ENCODE measurements around the gene TPRG1L. TPM values are rescaled to one million over a fixed set of nuclear protein-coding genes. Genes with fewer than 3 reads are reported as not detected.

Gene TPRG1L
- total and polyA plus RNA-seq, 3 donors from 2014 or later: 30.6 to 40.9 (median 33.3) TPM

DNA sequence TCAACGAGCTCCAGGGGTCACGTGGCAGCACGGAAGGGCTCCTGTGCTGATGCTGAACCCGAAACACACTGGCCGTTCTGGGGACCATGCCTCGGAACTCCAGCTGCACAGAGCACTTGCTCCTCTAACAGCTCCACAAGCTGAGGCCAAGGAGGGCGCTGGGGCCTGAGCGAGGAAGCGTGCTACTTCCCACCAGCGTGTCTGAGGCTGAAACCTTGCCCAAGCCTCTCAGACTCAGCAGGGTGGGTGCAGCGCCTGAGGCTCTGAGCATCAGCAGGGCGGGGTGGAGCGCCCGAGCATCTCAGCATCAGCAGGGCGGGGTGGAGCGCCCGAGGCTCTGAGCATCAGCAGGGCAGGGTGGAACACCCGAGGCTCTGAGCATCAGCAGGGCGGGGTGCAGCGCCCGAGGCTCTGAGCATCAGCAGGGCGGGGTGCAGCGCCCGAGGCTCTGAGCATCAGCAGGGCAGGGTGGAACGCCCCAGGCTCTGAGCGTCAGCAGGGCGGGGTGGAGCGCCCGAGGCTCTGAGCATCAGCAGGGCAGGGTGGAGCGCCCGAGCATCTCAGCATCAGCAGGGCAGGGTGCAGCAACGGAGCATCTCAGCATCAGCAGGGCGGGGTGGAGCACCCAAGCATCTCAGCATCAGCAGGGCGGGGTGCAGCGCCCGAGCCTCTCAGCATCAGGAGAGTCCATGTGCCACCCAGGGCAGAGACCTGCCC lies 15.5 kb downstream of the TPRG1L start:
- intact Hi-C loops (cut with DNase I; ENCODE audit: low total_unique reads): no loop called here
- H3K4me3 ChIP-seq: no peak overlapping the region
- no peaks in the 10 kb centered on the region for H3K4me1 ChIP-seq
- no peaks in the 10 kb centered on the region for H3K27me3 ChIP-seq
- no peaks in the 10 kb centered on the region for H3K36me3 ChIP-seq (ENCODE audit: low read depth, missing control alignments)
- DNase-seq: no peak
- WGBS, 2 donors: 84 to 91% methylated on average over 12 to 36 of the region's 36 CpGs
- no peak for TF ChIP-seq CTCF (IDR thresholded peaks at IDR 0.05)
- TF ChIP-seq POLR2A (IDR thresholded peaks at IDR 0.05): no peak
- H3K9me3 ChIP-seq: no peaks in the 10 kb centered on the region
- no peak overlapping the region for H3K27ac ChIP-seq

- H3K4me1 ChIP-seq: no peaks in the 10 kb centered on the region
- 93 to 94% methylated on average over 22 to 26 of the region's 26 CpGs for WGBS, 2 donors
- TF ChIP-seq POLR2A (IDR thresholded peaks at IDR 0.05) (no peak), CTCF (IDR thresholded peaks at IDR 0.05) (no peak)
- no peak overlapping the region for H3K4me3 ChIP-seq
- intact Hi-C loops (cut with DNase I; ENCODE audit: low total_unique reads): no loop called here
- H3K36me3 ChIP-seq (ENCODE audit: low read depth, missing control alignments): no peaks in the 10 kb centered on the region
- H3K9me3 ChIP-seq: no peaks in the 10 kb centered on the region
- no peaks in the 10 kb centered on the region for H3K27me3 ChIP-seq
- no peak for DNase-seq
- no peak overlapping the region for H3K27ac ChIP-seq
Observed at GRCh38 chr1:3641046-3641760, 16.4 kb downstream of the TPRG1L start.

- H3K9me3 ChIP-seq: no peaks in the 10 kb centered on the region
- intact Hi-C loops (cut with DNase I; ENCODE audit: low total_unique reads): no loop called here
- no peaks in the 10 kb centered on the region for H3K4me1 ChIP-seq
- WGBS, 2 donors: 95% methylated on average over 11 of the region's 11 CpGs
- DNase-seq: no peak
- H3K36me3 ChIP-seq (ENCODE audit: low read depth, missing control alignments): no peaks in the 10 kb centered on the region
- H3K27me3 ChIP-seq: no peaks in the 10 kb centered on the region
- H3K4me3 ChIP-seq: no peak overlapping the region
- TF ChIP-seq POLR2A (IDR thresholded peaks at IDR 0.05): no peak
- TF ChIP-seq CTCF (IDR thresholded peaks at IDR 0.05): no peak
- H3K27ac ChIP-seq: no peak overlapping the region
Observed at GRCh38 chr1:3641816-3642215, 17.0 kb downstream of the TPRG1L start.

- intact Hi-C loops (cut with DNase I; ENCODE audit: low total_unique reads): no loop called here
- Histone ChIP-seq H3K4me3 (no peak overlapping the region), H3K27me3 (no peaks in the 10 kb centered on the region), H3K27ac (no peak overlapping the region), H3K36me3 (ENCODE audit: low read depth, missing control alignments) (no peaks in the 10 kb centered on the region), H3K9me3 (no peaks in the 10 kb centered on the region), H3K4me1 (no peaks in the 10 kb centered on the region)
- TF ChIP-seq POLR2A (IDR thresholded peaks at IDR 0.05) (no peak), CTCF (IDR thresholded peaks at IDR 0.05) (no peak)
- DNase-seq: no peak
- 84 to 88% methylated on average over 32 to 41 of the region's 43 CpGs for WGBS, 2 donors
Observed at GRCh38 chr1:3642919-3643675, 18.3 kb downstream of the TPRG1L start.

Measured in testis (tissue), 3 donors.